UCSD-AML1 (cell line): ENCODE results near the gene CAMSAP2.
A peak's percentile ranks its signal among the peaks of the same experiment; 100 is the strongest.
"Not testable (repeated sequence)": the region's sequence is repeated elsewhere in the genome, so short reads cannot be mapped to it uniquely, and the experiment has no call there.

Experiments used
- DNase-seq: peaks from one replicate; lab custom pipeline; 2025; ENCODE audit not compliant: unreplicated experiment; lab: John Stamatoyannopoulos, UW

CAMSAP2 gene

GRCh38 chr1:200780545-200781369 is 42.1 kb downstream of the CAMSAP2 start:
- DNase-seq = no peak

GRCh38 chr1:200783926-200784325 is 45.2 kb downstream of the CAMSAP2 start:
- DNase-seq = no peak

GRCh38 chr1:200784576-200784975 is 45.9 kb downstream of the CAMSAP2 start:
- DNase-seq = no peak

GRCh38 chr1:200786788-200787187 is 48.1 kb downstream of the CAMSAP2 start:
- no peak for DNase-seq

DNA sequence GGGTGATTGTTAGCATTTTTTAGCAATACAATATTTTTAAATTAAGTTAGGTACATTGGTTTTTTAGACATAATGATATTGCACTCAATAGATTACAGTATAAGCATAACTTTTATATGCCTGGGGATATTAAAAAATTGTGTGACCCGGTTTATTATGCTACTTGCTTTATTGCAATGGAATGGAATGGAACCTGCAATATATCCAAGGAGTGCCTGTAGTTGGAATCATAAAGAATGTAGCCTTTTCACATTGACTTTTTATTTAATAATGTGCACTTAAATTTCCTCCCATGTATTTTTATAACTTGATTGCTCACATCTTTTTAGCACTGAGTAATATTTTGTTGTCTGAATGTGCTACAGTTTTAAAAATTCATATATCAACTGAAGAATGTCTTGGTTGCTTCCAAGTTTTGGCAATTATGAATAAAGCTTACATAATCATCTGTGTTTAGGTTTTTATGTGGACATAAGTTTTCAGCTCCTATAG is 49.2 kb downstream of the CAMSAP2 start:
- DNase-seq = no peak

GRCh38 chr1:200791012-200791411 is 52.3 kb downstream of the CAMSAP2 start:
- not testable (repeated sequence) for DNase-seq

GRCh38 chr1:200793677-200794076 is 55.0 kb downstream of the CAMSAP2 start:
- no peak for DNase-seq

GRCh38 chr1:200794506-200795065 is 55.9 kb downstream of the CAMSAP2 start:
- DNase-seq = no peak

DNA sequence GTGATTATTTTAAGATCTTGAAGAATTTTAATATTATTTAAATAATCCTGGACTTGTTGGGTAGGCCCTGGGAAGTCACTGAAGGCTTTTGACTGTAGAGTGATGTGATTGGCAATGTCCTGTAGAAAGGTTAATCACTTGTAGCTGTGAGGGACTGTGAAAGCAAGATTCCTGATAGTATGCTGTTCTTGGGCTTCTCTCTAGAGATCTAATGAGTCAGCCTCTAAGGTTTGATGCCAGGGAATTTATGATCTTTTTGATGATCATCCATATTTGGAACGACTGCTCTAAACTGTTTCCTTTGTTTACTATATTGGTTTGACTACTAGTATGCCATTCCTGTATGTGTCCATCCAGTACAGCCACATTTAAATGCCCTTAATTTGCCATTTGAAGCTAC is 56.5 kb downstream of the CAMSAP2 start:
- DNase-seq = no peak

- no peak for DNase-seq
Observed at GRCh38 chr1:200802042-200802441, 63.3 kb downstream of the CAMSAP2 start.

DNA sequence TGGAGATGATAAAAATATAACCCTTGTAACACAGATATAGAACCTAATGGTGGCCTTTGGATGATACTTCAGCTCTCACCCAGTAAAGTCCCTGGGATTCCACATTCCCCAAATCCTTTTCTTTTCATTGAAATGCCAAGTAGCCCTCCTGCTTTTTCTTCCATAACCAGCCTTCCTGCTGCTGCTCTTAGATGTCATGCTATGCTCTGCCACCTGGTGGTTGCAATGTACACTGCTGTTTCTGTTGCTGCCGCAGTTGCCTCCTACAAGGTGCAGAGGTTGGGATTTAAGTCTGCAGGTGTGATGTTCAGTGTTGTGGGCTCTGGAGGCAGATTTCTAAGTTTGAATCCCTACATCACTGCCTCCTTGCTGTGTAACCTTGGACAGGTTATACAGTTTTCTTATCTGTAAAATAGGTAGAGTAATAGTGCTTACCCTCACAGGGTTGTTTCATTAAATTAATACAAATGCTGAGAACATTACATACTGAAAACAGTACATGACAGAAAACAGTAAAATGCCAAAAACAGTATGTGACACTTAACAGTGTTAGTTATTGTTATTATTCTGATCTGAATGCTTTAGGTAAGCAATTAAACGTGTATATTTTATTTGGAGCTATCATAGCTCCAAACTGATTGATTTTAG is 64.3 kb downstream of the CAMSAP2 start:
- peak; percentile 48 for DNase-seq

DNA sequence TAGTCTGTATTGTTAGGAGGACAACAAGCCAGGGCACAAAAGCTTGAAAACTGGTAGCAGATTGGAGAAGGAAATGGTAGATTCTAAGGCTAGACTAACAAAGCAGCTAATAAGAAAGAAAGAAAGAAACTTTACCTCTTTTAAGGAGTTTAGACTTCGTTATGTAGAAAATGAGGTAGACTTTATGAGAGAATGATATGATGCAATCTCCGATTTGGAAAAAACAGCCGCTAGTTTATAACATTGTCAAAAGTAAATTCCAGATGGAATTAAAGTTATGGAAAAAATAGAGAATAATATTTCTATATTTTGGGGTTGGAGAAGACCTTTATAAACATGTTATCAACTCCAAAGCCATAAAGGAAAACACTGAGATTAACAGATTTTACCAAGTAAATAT is 67.0 kb downstream of the CAMSAP2 start:
- no peak for DNase-seq

DNA sequence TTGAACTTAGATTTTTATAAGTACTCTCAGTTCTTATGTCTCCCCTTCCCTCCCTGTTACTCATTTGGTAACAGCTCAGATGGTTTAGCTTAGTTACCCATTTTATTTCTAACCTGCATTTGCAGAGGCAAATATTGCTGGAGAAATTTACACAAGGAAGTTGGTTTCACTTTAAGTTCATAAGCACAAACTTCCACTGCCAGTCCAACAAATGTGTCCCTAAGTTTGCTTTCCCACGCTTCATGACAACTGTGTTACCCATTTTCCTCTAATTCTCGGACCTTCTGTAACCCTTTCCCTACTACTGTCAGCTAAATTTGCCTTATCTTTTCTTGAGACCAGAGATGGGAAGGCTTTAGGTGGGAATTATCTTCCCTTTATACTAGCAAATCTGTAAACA is 70.2 kb downstream of the CAMSAP2 start:
- no peak for DNase-seq

DNA sequence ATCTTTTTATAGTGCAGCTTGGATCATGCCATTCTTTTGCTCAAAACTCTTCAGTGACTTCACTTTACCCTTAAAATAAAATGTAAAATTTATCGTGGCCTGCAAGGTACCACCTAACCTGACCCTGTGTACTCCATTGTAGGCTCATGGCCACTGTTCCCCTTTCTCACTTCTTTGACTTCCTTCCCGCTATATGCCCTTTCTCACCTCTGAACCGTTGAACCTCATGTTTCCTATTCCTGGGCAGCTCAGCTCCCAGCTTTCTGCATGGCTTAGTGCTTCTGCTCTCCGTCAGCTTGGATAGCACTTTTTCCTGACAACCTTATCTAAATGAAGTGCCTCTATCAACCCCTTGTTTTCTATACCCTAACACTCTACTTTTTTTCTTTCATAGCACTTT is 73.0 kb downstream of the CAMSAP2 start:
- no peak for DNase-seq

DNA sequence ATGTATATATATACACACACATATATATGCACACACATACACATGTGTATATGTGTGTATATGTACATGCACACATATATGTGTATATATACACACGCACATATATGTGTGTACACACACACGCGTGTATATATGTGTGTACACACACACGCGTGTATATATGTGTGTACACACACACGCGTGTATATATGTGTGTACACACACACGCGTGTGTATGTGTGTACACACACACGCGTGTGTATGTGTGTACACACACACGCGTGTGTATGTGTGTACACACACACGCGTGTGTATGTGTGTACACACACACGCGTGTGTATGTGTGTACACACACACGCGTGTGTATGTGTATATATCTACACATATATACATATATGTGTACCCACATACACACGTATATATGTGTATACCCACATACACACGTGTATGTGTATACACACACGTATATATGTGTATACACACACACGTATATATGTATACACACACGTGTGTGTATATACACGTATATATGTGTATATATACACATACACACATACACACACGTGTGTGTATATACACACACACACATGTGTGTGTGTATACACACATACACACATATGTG is 78.0 kb downstream of the CAMSAP2 start:
- not testable (repeated sequence) for DNase-seq

- no peak for DNase-seq
Observed at GRCh38 chr1:200818248-200818647, 79.6 kb downstream of the CAMSAP2 start.

GRCh38 chr1:200819726-200820125 is 81.0 kb downstream of the CAMSAP2 start:
- DNase-seq = no peak

- no peak for DNase-seq
Observed at GRCh38 chr1:200831091-200831490, 92.4 kb downstream of the CAMSAP2 start.

GRCh38 chr1:200834383-200834782 is 95.7 kb downstream of the CAMSAP2 start:
- no peak for DNase-seq

DNA sequence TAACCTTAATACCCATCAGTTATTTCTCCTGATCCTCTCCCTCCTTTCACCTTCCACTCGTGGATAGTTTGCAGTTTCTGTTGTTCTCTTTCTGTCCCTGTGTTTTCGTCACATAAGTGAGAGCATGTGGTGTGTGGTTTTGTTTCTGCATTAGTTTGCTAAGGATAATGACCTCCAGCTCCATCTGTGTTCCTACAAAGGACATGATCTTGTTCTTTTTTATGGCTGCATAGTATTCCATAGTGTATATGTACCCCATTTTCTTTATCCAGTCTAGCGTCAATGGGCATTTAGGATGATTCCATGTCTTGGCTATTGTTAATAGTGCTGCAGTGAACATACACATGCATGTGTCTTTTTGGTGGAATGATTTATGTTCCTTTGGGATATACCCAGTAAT is 97.5 kb downstream of the CAMSAP2 start:
- DNase-seq = no peak

DNA sequence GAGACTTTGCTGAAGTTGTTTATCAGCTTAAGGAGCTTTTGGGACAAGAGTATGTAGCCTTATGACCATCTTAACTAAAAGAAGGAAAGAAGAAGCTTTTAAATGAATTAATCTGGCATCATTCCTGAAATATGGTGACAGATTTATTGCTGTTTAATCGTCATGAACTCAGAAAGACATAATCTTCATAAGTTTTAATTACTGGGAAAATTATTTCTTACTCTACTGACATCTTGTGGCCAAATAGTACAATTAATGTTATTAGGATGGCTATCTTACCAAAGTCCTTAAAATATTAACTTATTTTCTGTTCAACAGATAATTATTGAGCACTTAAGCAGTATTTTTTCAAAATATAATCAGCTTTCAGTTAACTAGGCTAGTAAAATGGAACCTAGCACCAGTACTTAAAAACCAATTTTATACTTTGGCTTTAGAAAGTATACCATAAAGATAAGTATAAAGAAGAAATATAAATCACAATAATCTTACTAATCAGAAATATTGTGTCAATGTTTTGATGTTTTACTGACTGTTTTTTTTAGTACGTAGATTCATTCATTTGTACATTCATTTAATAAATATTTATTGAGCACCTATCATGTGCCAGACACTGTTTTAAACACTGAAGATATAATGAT is 99.4 kb downstream of the CAMSAP2 start:
- no peak for DNase-seq
